HEK293 (cell line): Measurements from ENCODE around the gene DNAJC6.
A peak's percentile ranks its signal among the peaks of the same experiment; 100 is the strongest.

Experiments used
- CTCF ChIA-PET: fragments of 350-600 bp; formaldehyde crosslinking; extraction: SDS; loops from one replicate; lab custom pipeline; 2021; ENCODE audit warnings: antibody characterized with exemption; lab: Yijun Ruan, JAX
- POLR2A ChIA-PET: fragments of 300-600 bp; formaldehyde crosslinking; extraction: SDS; loops from one replicate; lab custom pipeline; 2020; ENCODE audit warnings: antibody characterized with exemption, inconsistent platforms; lab: Yijun Ruan, JAX
- H3K27ac ChIP-seq: fragments of 200-500 bp; sonication (Bioruptor generic); 2 replicates; pipeline ENCODE4 v1.5.1; 2014; ENCODE audit warnings: low read depth, low read length, control low read depth, inconsistent platforms; ENCODE audit errors: extremely low read depth
- H3K36me3 ChIP-seq, 2 experiments: fragments of 200-500 bp in 1 of 2; sonication (Bioruptor generic) in 1 of 2; 1 replicate in 1 of 2; 2 replicates in 1 of 2; pipeline ENCODE4 v1.5.1; 2014 to 2017; ENCODE audit warnings: inconsistent platforms in 2 of 2, low read length in 2 of 2; ENCODE audit not compliant: control insufficient read depth in 2 of 2, insufficient read depth in 1 of 2
- H3K4me1 ChIP-seq: fragments of 200-500 bp; sonication (Bioruptor generic); 2 replicates; pipeline ENCODE4 v1.5.1; 2014; ENCODE audit warnings: mild to moderate bottlenecking, low read length, inconsistent platforms; ENCODE audit not compliant: control insufficient read depth, insufficient read depth
- H3K4me3 ChIP-seq: 2 replicates; pipeline ENCODE4 v1.5.1; 2011; ENCODE audit warnings: low read depth, mild to moderate bottlenecking, control low read depth, low read length, moderate library complexity
- H3K9me3 ChIP-seq: fragments of 200-500 bp; sonication (Bioruptor generic); 2 replicates; pipeline ENCODE4 v1.5.1; 2014; ENCODE audit warnings: low read depth, low read length, inconsistent platforms; ENCODE audit not compliant: control insufficient read depth, insufficient read depth
- CTCF ChIP-seq: fragments of 450-650 bp; formaldehyde crosslinking; IDR thresholded peaks from 2 replicates; pipeline ENCODE4 v1.5.1; 2016; ENCODE audit warnings: missing biosample characterization, missing genetic modification characterization
- EGR2 ChIP-seq: fragments of 450-650 bp; formaldehyde crosslinking; IDR thresholded peaks from 2 replicates; pipeline ENCODE4 v1.5.1; 2016; ENCODE audit warnings: low read depth, missing biosample characterization, missing genetic modification characterization
- MZF1 ChIP-seq: fragments of 450-650 bp; formaldehyde crosslinking; IDR thresholded peaks from 2 replicates; pipeline ENCODE4 v1.5.1; 2017; ENCODE audit warnings: missing biosample characterization, missing genetic modification characterization, borderline replicate concordance
- PRDM1 ChIP-seq: fragments of 450-650 bp; formaldehyde crosslinking; IDR thresholded peaks from 2 replicates; pipeline ENCODE4; 2016; ENCODE audit warnings: missing biosample characterization, missing genetic modification characterization
- PRDM4 ChIP-seq: fragments of 450-650 bp; formaldehyde crosslinking; IDR thresholded peaks from 2 replicates; pipeline ENCODE4 v1.5.1; 2017; ENCODE audit warnings: missing biosample characterization, missing genetic modification characterization
- ZFP3 ChIP-seq: fragments of 450-650 bp; formaldehyde crosslinking; IDR thresholded peaks from 2 replicates; pipeline ENCODE4 v1.5.1; 2016; ENCODE audit warnings: low read depth, missing biosample characterization, missing genetic modification characterization
- ZNF140 ChIP-seq: fragments of 450-650 bp; formaldehyde crosslinking; IDR thresholded peaks from 2 replicates; pipeline ENCODE4 v1.5.1; 2016; ENCODE audit warnings: missing biosample characterization, missing genetic modification characterization
- ZNF157 ChIP-seq: fragments of 450-650 bp; formaldehyde crosslinking; IDR thresholded peaks from 2 replicates; pipeline ENCODE4 v1.5.1; 2016; ENCODE audit warnings: missing biosample characterization, missing genetic modification characterization
- ZNF175 ChIP-seq: fragments of 450-650 bp; formaldehyde crosslinking; IDR thresholded peaks from 2 replicates; pipeline ENCODE4 v1.5.1; 2016; ENCODE audit warnings: missing biosample characterization, missing genetic modification characterization
- ZNF324 ChIP-seq: fragments of 450-650 bp; formaldehyde crosslinking; IDR thresholded peaks from 2 replicates; pipeline ENCODE4 v1.5.1; 2016; ENCODE audit warnings: missing biosample characterization, missing genetic modification characterization
- ZNF335 ChIP-seq: fragments of 450-650 bp; formaldehyde crosslinking; conservative IDR thresholded peaks from 2 replicates; pipeline ENCODE4 v1.5.1; 2016; ENCODE audit warnings: missing biosample characterization, missing genetic modification characterization
- ZNF350 ChIP-seq: fragments of 450-650 bp; formaldehyde crosslinking; IDR thresholded peaks from 2 replicates; pipeline ENCODE4 v1.5.0; 2017; ENCODE audit warnings: missing biosample characterization, mild to moderate bottlenecking, missing genetic modification characterization
- ZNF366 ChIP-seq: fragments of 450-650 bp; formaldehyde crosslinking; conservative IDR thresholded peaks from 2 replicates; pipeline ENCODE4 v1.5.1; 2016; ENCODE audit warnings: missing biosample characterization, missing genetic modification characterization
- ZNF404 ChIP-seq: fragments of 450-650 bp; formaldehyde crosslinking; IDR thresholded peaks from 2 replicates; pipeline ENCODE4 v1.5.1; 2017; ENCODE audit warnings: missing biosample characterization, missing genetic modification characterization
- ZNF433 ChIP-seq: fragments of 450-650 bp; formaldehyde crosslinking; IDR thresholded peaks from 2 replicates; pipeline ENCODE4 v1.5.1; 2016; ENCODE audit warnings: missing biosample characterization, missing genetic modification characterization, low read depth
- ZNF513 ChIP-seq: fragments of 450-650 bp; IDR thresholded peaks from 2 replicates; pipeline ENCODE4 v1.5.1; 2018; ENCODE audit warnings: missing biosample characterization, missing genetic modification characterization
- ZNF670 ChIP-seq: fragments of 450-650 bp; formaldehyde crosslinking; IDR thresholded peaks from 2 replicates; pipeline ENCODE4 v1.5.1; 2016; ENCODE audit warnings: missing biosample characterization, missing genetic modification characterization, low read depth

Gene DNAJC6

GRCh38 chr1:65368403-65368802 lies 59.1 kb downstream of the DNAJC6 start (continued):
- peak; percentile 86 for TF ChIP-seq ZNF513 (tag by site-specific recombination)
- TF ChIP-seq, all 188 proteins: peak for 3

- no peaks in the 10 kb centered on the region for H3K4me1 ChIP-seq
- H3K9me3 ChIP-seq: no peaks in the 10 kb centered on the region
- ChIA-PET CTCF (no interaction called here), POLR2A (no interaction called here)
- H3K36me3 ChIP-seq: no peaks in the 10 kb centered on the region
- TF ChIP-seq ZNF175 (tag by site-specific recombination) (no peak), ZNF433 (tag by site-specific recombination) (no peak), MZF1 (tag by site-specific recombination) (no peak), ZNF670 (no peak), ZFP3 (tag by site-specific recombination) (no peak), EGR2 (no peak), PRDM4 (tag by site-specific recombination) (no peak), ZNF350 (tag by site-specific recombination) (no peak), ZNF324 (tag by site-specific recombination) (no peak), ZNF140 (tag by site-specific recombination) (no peak), CTCF (tag by site-specific recombination) (no peak), ZNF366 (tag by site-specific recombination) (no peak), ZNF157 (tag by site-specific recombination) (no peak), PRDM1 (no peak)
- H3K27ac ChIP-seq: no peak overlapping the region
- H3K4me3 ChIP-seq: no peak overlapping the region
Measured at GRCh38 chr1:65371544-65371943, 62.2 kb downstream of the DNAJC6 start.

- POLR2A ChIA-PET: no interaction called here
- no peak for TF ChIP-seq ZNF404
- no peak for TF ChIP-seq ZNF335 (tag by site-specific recombination)
- Histone ChIP-seq H3K36me3 (no peaks in the 10 kb centered on the region), H3K4me3 (no peak overlapping the region), H3K27ac (no peak overlapping the region), H3K9me3 (no peaks in the 10 kb centered on the region), H3K4me1 (no peaks in the 10 kb centered on the region)
- CTCF ChIA-PET: interaction anchor here (0.6 kb wide), 1 partner anchor 136 kb away, joined by 3 read pairs; no protein-coding TSS in a partner anchor
Measured at GRCh38 chr1:65372557-65372956, 63.2 kb downstream of the DNAJC6 start.
